Left lung (tissue), 10 donors: ENCODE results near the gene FUT3. TPM values are rescaled to one million over a fixed set of nuclear protein-coding genes. Genes with fewer than 3 reads are reported as not detected.
"Not testable (repeated sequence)": the region's sequence is repeated elsewhere in the genome, so short reads cannot be mapped to it uniquely, and the experiment has no call there.

ENCODE experiments used
- ATAC-seq: fragments of 200-7000 bp; cut with Tn5 transposase; one replicate; pipeline ENCODE4 v1.9.1; 2020; ENCODE audit warnings: moderate library complexity
- DNase-seq, 4 donors: peaks; one replicate each; pipeline ENCODE4 v3.0.0-alpha.2; 2013 to 2020
- H3K27ac ChIP-seq, 2 donors: fragments of 200-600 bp; sonication (generic) in 1 of 2; one replicate each; pipeline versions ENCODE4 v1.5.0 to v1.8.0; 2020 to 2021
- H3K27me3 ChIP-seq, 2 donors: fragments of 200-600 bp; sonication (generic) in 1 of 2; one replicate each; pipeline versions ENCODE4 v1.5.0 to v1.8.0; 2020 to 2021
- H3K36me3 ChIP-seq, 2 donors: fragments of 200-600 bp; sonication (generic) in 1 of 2; one replicate each; pipeline versions ENCODE4 v1.5.0 to v1.8.0; 2020 to 2021
- H3K4me1 ChIP-seq, 2 donors: fragments of 200-600 bp; one replicate each; pipeline ENCODE4 v1.8.0; 2021
- H3K4me3 ChIP-seq, 2 donors: fragments of 200-600 bp; sonication (generic) in 1 of 2; one replicate each; pipeline versions ENCODE4 v1.5.0 to v1.8.0; 2020 to 2021; ENCODE audit warnings: mild to moderate bottlenecking in 1 of 2
- H3K9me3 ChIP-seq, 2 donors: fragments of 200-600 bp; sonication (generic) in 1 of 2; one replicate each; pipeline versions ENCODE4 v1.5.0 to v1.8.0; 2020 to 2021
- intact Hi-C, 2 donors: fragments of 100-400 bp; cut with DNase I; formaldehyde crosslinking; loops; one replicate each; pipeline versions ENCODE4 v1.11.2 to v1.14.2; 2022
- polyA plus RNA-seq, 6 donors: library from polyadenylated mRNA; unstranded; fragments of 120-200 nt; gene quantifications; one replicate each; pipeline ENCODE4 v1.2.1, GENCODE V29; 2013; ENCODE audit not compliant: insufficient read length in 6 of 6
- total RNA-seq, 2 donors: library from RNA; stranded (reverse); fragmentation: NEBNext Ultra II Directional; extraction: Animal tissue kit (Norgen Biotek cat#: 25700); gene quantifications; one replicate each; pipeline ENCODE4 v1.2.1, GENCODE V29; 2021
- TF ChIP-seq, protein P1 (sequence below), 2 donors: fragments of 200-600 bp; sonication (generic) in 1 of 2; IDR thresholded peaks; one replicate each; pipeline versions ENCODE4 v1.5.0 to v1.8.0; 2021; ENCODE audit warnings: antibody characterized with exemption in 2 of 2
- donor health status: DM: no; HTN: yes; CAD: no.
- donor health status: DM: no; HTN: no; CAD: no.

The FUT3 gene
- total and polyA plus RNA-seq, 8 donors, result 0.28 to 31.4 (median 0.51) TPM; not detected in 2

DNA sequence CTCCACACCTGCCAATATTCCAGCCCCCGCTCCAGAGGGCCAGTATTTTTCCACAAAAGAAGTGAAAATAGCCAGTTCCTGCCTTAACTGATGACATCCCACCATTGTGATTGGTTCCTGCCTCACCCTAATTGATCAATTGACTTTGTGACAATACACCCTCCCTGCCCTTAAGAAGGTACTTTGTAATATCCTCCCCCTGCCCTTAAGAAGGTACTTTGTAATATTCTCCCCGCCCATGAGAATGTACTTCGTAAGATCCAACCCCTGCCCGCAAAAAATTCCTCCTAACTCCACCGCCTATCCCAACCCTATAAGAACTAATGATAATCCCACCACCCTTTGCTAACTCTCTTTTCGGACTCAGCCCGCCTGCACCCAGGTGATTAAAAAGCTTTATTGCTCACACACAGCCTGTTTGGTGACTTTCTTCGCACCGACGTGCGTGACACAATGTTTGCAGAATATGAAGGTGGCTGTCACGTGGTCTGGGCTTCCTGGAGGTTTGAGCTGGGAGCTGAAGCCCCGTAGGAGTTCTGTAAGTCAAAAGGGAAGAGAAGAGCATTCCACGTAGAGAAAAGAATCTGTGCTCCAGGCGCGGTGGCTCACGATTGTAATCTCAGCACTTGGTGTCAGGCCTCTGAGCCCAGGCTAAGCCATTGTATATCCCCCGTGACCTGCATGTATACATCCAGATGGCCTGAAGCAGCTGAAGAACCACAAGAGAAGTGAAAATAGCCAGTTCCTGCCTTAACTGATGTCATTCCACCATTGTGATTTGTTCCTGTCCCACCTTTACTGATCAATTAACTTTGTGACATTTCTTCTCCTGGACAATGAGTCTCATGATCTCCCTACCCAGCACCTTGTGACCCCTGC, 6.2 kb upstream of the FUT3 start:
- no peaks in the 10 kb centered on the region for H3K4me1 ChIP-seq

DNA sequence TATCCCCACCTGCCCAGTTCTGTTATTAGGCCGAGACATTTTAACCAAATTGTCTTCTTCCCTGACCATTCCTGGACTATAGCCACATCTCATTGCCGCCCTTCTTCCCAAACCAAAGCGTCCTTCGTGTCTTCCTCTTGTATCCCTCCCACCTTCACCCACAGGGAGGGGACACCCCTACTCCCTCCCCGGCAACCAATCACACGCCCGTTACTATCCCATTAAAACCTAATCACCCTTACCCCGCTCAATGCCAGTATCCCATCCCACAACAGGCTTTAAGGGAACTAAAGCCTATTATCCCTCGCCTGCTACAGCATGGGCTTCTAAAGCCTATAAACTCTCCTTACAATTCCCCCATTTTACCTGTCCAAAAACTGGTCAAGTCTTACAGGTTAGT, 3.9 kb upstream of the FUT3 start:
- H3K4me3 ChIP-seq, H3K27me3 ChIP-seq, H3K9me3 ChIP-seq, intact Hi-C loops, ATAC-seq, H3K27ac ChIP-seq, H3K4me1 ChIP-seq, H3K36me3 ChIP-seq, DNase-seq: not testable (repeated sequence)

More for the DNA sequence above, 6.2 kb upstream of the FUT3 start:
- ATAC-seq (no peak), DNase-seq (peak in 1 of 4 donors; percentile 41)
- H3K4me3 ChIP-seq, result no peak overlapping the region
- TF ChIP-seq, protein P1, sequence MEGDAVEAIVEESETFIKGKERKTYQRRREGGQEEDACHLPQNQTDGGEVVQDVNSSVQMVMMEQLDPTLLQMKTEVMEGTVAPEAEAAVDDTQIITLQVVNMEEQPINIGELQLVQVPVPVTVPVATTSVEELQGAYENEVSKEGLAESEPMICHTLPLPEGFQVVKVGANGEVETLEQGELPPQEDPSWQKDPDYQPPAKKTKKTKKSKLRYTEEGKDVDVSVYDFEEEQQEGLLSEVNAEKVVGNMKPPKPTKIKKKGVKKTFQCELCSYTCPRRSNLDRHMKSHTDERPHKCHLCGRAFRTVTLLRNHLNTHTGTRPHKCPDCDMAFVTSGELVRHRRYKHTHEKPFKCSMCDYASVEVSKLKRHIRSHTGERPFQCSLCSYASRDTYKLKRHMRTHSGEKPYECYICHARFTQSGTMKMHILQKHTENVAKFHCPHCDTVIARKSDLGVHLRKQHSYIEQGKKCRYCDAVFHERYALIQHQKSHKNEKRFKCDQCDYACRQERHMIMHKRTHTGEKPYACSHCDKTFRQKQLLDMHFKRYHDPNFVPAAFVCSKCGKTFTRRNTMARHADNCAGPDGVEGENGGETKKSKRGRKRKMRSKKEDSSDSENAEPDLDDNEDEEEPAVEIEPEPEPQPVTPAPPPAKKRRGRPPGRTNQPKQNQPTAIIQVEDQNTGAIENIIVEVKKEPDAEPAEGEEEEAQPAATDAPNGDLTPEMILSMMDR (IDR thresholded peaks at IDR 0.05), result no peak
- intact Hi-C loops, result no loop called here
- no peaks in the 10 kb centered on the region for H3K9me3 ChIP-seq
- H3K36me3 ChIP-seq, result no peaks in the 10 kb centered on the region
- H3K27ac ChIP-seq, result no peak overlapping the region
- no peaks in the 10 kb centered on the region for H3K27me3 ChIP-seq

DNA sequence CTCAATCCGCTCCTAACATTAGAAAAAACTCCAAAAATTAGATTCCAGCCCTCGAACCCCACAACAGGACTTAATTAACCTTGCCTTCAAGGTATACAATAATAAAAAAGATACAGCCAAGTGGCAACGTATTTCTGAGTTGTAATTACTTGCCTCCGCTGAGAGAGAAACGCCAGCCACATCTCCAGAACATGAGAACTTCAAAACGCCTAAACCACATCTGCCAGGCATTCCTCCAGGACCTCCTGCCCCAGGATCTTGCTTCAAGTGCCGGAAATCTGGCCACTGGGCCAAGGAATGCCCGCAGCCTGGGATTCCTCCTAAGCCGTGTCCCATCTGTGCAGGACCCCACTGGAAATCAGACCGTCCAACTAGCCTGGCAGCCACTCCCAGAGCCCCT, 2.9 kb upstream of the FUT3 start:
- H3K36me3 ChIP-seq, DNase-seq, intact Hi-C loops, H3K27me3 ChIP-seq, H3K4me1 ChIP-seq, ATAC-seq, H3K4me3 ChIP-seq, H3K9me3 ChIP-seq, H3K27ac ChIP-seq: not testable (repeated sequence)

DNA sequence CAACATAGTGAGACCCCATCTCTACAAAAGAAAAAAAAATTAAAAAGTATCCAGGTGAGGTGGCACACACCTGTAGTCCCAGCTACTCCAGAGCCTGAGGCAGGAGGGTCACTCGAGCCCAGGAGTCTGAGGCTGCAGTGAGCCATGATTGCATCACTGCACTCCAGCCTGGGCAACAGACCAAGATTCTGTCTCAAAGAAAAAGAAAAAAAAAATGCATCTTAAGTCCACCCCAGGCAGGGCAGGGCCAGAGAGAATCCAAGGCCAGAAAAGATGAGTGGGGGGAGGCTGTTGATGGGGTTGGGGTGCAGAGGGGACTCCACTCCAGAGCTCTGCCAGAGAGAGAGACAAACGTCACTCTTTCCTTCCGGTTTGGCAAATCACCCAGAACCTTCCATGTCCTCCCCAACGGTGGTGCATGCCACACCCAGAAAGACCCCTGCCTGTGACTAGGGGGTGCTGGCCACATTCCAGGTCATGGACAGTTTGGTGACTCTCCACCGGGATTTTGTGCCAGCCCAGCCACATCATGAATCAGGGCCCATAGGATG, 431 bp downstream of the FUT3 start:
- intact Hi-C loops, result no loop called here
- Histone ChIP-seq H3K27ac (peak overlapping the region; percentile 42 to 71), H3K4me1 (no peaks in the 10 kb centered on the region), H3K36me3 (no peaks in the 10 kb centered on the region), H3K27me3 (no peaks in the 10 kb centered on the region), H3K9me3 (no peaks in the 10 kb centered on the region), H3K4me3 (peak overlapping the region in 1 of 2 donors; percentile 31)
- ATAC-seq, result peak; percentile 93
- DNase-seq, result peak in 3 of 4 donors; percentile 52 to 83 (median 79)
- TF ChIP-seq, protein P1 (IDR thresholded peaks at IDR 0.05), result no peak

DNA sequence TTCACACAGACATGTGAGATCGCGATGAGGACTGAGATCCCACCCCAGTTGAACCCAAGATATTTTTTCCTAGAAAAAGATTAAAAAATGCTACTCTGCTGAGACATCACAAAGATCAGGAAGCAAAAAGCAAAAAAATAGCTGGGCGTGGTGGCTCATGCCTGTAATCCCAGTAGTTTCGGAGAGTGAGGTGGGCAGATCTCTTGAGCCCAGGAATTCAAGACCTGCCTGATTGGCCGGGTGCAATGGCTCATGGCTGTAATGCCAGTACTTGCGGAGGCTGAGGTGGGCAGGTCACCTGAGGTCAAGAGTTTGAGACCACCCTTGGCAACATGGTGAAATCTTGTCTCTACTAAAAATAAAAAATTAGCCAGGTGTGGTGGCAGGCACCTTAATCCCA, 1.1 kb downstream of the FUT3 start:
- TF ChIP-seq, protein P1 (IDR thresholded peaks at IDR 0.05), result no peak
- Histone ChIP-seq H3K27ac (no peak overlapping the region), H3K27me3 (no peaks in the 10 kb centered on the region), H3K4me3 (peak overlapping the region in 1 of 2 donors; percentile 31), H3K9me3 (no peaks in the 10 kb centered on the region), H3K4me1 (no peaks in the 10 kb centered on the region), H3K36me3 (no peaks in the 10 kb centered on the region)
- intact Hi-C loops, result no loop called here
- DNase-seq (no peak), ATAC-seq (peak; percentile 43)

DNA sequence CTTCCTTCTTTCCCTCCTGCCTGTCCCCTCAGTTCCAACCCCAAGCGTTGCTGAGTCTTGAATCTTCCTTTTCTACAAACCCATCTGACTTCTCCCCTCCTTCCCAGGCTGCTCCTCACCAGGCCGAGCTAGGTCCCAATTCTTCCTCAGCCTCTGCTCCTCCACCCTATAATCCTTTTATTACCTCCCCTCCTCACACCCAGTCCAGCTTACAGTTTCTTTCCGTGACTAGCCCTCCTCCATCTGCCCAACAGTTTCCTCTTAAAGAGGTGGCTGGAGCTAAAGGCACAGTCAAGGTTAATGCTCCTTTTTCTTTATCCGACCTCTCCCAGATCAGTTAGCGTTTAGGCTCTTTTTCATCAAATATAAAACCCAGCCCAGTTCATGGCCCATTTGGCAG, 2.6 kb downstream of the FUT3 start:
- intact Hi-C loops, H3K4me1 ChIP-seq, H3K4me3 ChIP-seq, ATAC-seq, H3K27me3 ChIP-seq, H3K27ac ChIP-seq, H3K9me3 ChIP-seq, H3K36me3 ChIP-seq, DNase-seq: not testable (repeated sequence)

DNA sequence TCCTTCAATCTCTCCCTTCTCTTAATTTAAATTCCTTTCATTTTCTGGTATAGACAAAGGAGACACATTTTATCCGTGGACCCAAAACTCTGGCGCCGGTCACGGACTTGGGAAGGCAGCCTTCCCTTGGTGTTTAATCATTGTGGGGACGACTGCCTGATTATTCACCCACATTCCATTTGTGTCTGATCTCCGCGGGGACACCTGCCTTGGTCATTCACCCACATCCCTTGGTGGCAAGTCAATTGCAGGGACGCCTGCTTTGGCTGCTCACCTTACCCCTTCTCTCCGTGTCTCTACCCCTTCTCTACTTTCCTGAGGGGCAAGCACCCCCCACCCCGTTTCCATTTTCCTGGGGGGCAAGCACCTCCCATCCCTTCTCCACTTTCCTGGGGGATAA, 3.4 kb downstream of the FUT3 start:
- H3K9me3 ChIP-seq, H3K4me1 ChIP-seq, intact Hi-C loops, DNase-seq, H3K27me3 ChIP-seq, H3K4me3 ChIP-seq, ATAC-seq, H3K36me3 ChIP-seq, H3K27ac ChIP-seq: not testable (repeated sequence)
